ENCODE results near the gene CBX6. TPM values are rescaled to one million over a fixed set of nuclear protein-coding genes. Genes with fewer than 3 reads are reported as not detected.

CBX6 gene
- total RNA-seq, 1 experiment from 2014 or later = 31.4 TPM

- peaks cover 49% of the 10 kb centered on the region for H3K27me3 Mint-ChIP-seq (ENCODE audit: low read depth)
- Histone ChIP-seq H2BK5ac (ENCODE audit: insufficient read length, low read length) (no peak overlapping the region), H2BK15ac (ENCODE audit: low read depth, low read length) (no peak overlapping the region), H3K9me3 (ENCODE audit: control insufficient read depth, low read depth, low read length) (no peaks in the 10 kb centered on the region), H4K8ac (replicated peaks; ENCODE audit: insufficient read length, low read depth, low read length) (no peak overlapping the region), H3K4me1 (ENCODE audit: insufficient read depth, low read length) (peaks cover 10% of the 10 kb centered on the region; the same call in 1 of the 2 replicates), H3K23ac (ENCODE audit: insufficient read length, low read depth, low read length) (no peak overlapping the region), H3K9ac (ENCODE audit: extremely low read depth, insufficient read length, low read length) (no peak overlapping the region), H4K20me1 (ENCODE audit: control insufficient read depth, insufficient read depth, insufficient read length) (peaks cover 3% of the 10 kb centered on the region), H3K27ac (ENCODE audit: insufficient read length, low read depth, low read length) (no peak overlapping the region), H3K18ac (ENCODE audit: insufficient read length, low read depth, low read length) (no peak overlapping the region), H3K56ac (ENCODE audit: insufficient read length, low read depth, low read length) (no peak overlapping the region), H3K4ac (ENCODE audit: low read depth, low read length) (no peak overlapping the region), H3K27me3 (ENCODE audit: insufficient read depth, low read length) (peaks cover 20% of the 10 kb centered on the region; the same call in 1 of the 2 replicates), H3K14ac (ENCODE audit: insufficient read depth, low read length) (no peak overlapping the region), H3K79me2 (ENCODE audit: insufficient read depth, low read length) (peaks cover 2% of the 10 kb centered on the region; the same call in 1 of the 2 replicates), H4K91ac (ENCODE audit: insufficient read length, low read depth, low read length) (no peak overlapping the region), H3T11ph (ENCODE audit: low read length) (no peak overlapping the region), H2BK12ac (ENCODE audit: insufficient read length, low read depth, low read length) (no peak overlapping the region), H4K5ac (ENCODE audit: insufficient read length, low read depth, low read length) (no peak overlapping the region), H2AK5ac (ENCODE audit: insufficient read length, low read length) (no peak overlapping the region), H3K23me2 (ENCODE audit: insufficient read length, low read depth, low read length, poor library complexity, severe bottlenecking) (peaks cover 4% of the 10 kb centered on the region), H2BK120ac (ENCODE audit: low read depth, low read length, poor library complexity, severe bottlenecking) (no peak overlapping the region), H2BK20ac (ENCODE audit: low read depth, low read length, poor library complexity, severe bottlenecking) (no peak overlapping the region), H3K79me1 (ENCODE audit: insufficient read depth, low read depth, low read length, poor library complexity, severe bottlenecking) (no peaks in the 10 kb centered on the region), H2AFZ (ENCODE audit: low read length) (no peak overlapping the region), H3K4me2 (ENCODE audit: insufficient read depth, insufficient read length, low read length) (no peak overlapping the region)
- H3K4me3 Mint-ChIP-seq = 0 out of 5 replicates have a peak overlapping the region, but pooled peaks of 1 of the 2 experiments have one; percentile 4
- peaks cover 0 to 2% (median 0%) of the 10 kb centered on the region in 3 experiments; a peak in 3 of 7 replicates for H3K36me3 Mint-ChIP-seq (ENCODE audit: insufficient read depth in 1 of 3, low read depth in 3 of 3)
- TF ChIP-seq, protein P1, sequence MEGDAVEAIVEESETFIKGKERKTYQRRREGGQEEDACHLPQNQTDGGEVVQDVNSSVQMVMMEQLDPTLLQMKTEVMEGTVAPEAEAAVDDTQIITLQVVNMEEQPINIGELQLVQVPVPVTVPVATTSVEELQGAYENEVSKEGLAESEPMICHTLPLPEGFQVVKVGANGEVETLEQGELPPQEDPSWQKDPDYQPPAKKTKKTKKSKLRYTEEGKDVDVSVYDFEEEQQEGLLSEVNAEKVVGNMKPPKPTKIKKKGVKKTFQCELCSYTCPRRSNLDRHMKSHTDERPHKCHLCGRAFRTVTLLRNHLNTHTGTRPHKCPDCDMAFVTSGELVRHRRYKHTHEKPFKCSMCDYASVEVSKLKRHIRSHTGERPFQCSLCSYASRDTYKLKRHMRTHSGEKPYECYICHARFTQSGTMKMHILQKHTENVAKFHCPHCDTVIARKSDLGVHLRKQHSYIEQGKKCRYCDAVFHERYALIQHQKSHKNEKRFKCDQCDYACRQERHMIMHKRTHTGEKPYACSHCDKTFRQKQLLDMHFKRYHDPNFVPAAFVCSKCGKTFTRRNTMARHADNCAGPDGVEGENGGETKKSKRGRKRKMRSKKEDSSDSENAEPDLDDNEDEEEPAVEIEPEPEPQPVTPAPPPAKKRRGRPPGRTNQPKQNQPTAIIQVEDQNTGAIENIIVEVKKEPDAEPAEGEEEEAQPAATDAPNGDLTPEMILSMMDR (conservative IDR thresholded peaks at IDR 0.05) = no peak
- no peaks in the 10 kb centered on the region for H3K9me3 Mint-ChIP-seq
- H3K27ac Mint-ChIP-seq = no peak overlapping the region
- no peak for DNase-seq
- no CpG with 5 or more reads among the region's 1 CpG for WGBS (ENCODE audit: extremely low coverage, insufficient read length, low lambda C conversion rate)
- H3K4me1 Mint-ChIP-seq = peaks cover 41 to 49% of the 10 kb centered on the region in 2 experiments
These were observed 32.3 kb downstream of the CBX6 start for GRCh38 chr22:38839686-38840085.
